ENCODE data around the gene SEC23B. TPM values are rescaled to one million over a fixed set of nuclear protein-coding genes. Genes with fewer than 3 reads are reported as not detected.
"Not testable (repeated sequence)": the region's sequence is repeated elsewhere in the genome, so short reads cannot be mapped to it uniquely, and the experiment has no call there.

Gene SEC23B
- 30.2 TPM for total RNA-seq

GRCh38 chr20:18507218-18508191 lies at the start of gene SEC23B:
SEC23B (plus strand) TSS chr20:18507940; CDS start chr20:18510836, 2,896 bp downstream.
- DNase-seq (ENCODE audit: low spot score) (peak; percentile 97), ATAC-seq (peak; percentile 95)

GRCh38 chr20:18465536-18466200 lies 42.1 kb upstream of the SEC23B start:
- DNase-seq (ENCODE audit: low spot score): no peak
- no peak for ATAC-seq

- DNase-seq (ENCODE audit: low spot score) (no peak), ATAC-seq (peak; percentile 70)
These were observed 41.2 kb upstream of the SEC23B start for GRCh38 chr20:18466574-18466893.

- ATAC-seq: peak; percentile 99
These were observed 40.6 kb upstream of the SEC23B start, which contains the start of the genes DZANK1 and POLR3F for GRCh38 chr20:18466894-18467730. DZANK1 (minus strand) TSS chr20:18467030; CDS start chr20:18465358, 1,672 bp downstream. POLR3F (plus strand) TSS chr20:18467390; CDS start chr20:18467507, 117 bp downstream.

GRCh38 chr20:18477218-18477617 lies 30.5 kb upstream of the SEC23B start:
- DNase-seq (ENCODE audit: low spot score): no peak
- peak; percentile 62 for ATAC-seq

More at GRCh38 chr20:18466894-18467730, 40.6 kb upstream of the SEC23B start, which contains the start of the genes DZANK1 and POLR3F:
- DNase-seq (ENCODE audit: low spot score): peak; percentile 97

- DNase-seq (ENCODE audit: low spot score) (no peak), ATAC-seq (no peak)
These were observed 29.9 kb upstream of the SEC23B start for GRCh38 chr20:18477821-18478220.

- peak; percentile 91 for ATAC-seq
- DNase-seq (ENCODE audit: low spot score): peak; percentile 52
These were observed 26.1 kb upstream of the SEC23B start for GRCh38 chr20:18481596-18481995.

- ATAC-seq (no peak), DNase-seq (ENCODE audit: low spot score) (no peak)
These were observed 19.4 kb upstream of the SEC23B start for GRCh38 chr20:18488301-18488700.

GRCh38 chr20:18496042-18496441 lies 11.7 kb upstream of the SEC23B start:
- ATAC-seq (peak; percentile 67), DNase-seq (ENCODE audit: low spot score) (peak; percentile 67)

- ATAC-seq (peak; percentile 99), DNase-seq (ENCODE audit: low spot score) (peak; percentile 91)
These were observed 10.8 kb upstream of the SEC23B start, which contains the start of gene RBBP9 for GRCh38 chr20:18496740-18497592. RBBP9 (minus strand) TSS chr20:18497225; CDS start chr20:18497167, 58 bp downstream.

- ATAC-seq: no peak
- no peak for DNase-seq (ENCODE audit: low spot score)
These were observed 10.1 kb upstream of the SEC23B start for GRCh38 chr20:18497603-18498002.

- DNase-seq (ENCODE audit: low spot score); ATAC-seq: not testable (repeated sequence)
These were observed 6.1 kb upstream of the SEC23B start for GRCh38 chr20:18501672-18502071.

GRCh38 chr20:18504479-18505060 lies 3.2 kb upstream of the SEC23B start:
- ATAC-seq (peak; percentile 21), DNase-seq (ENCODE audit: low spot score) (peak; percentile 75)

GRCh38 chr20:18506744-18507143 lies 996 bp upstream of the SEC23B start:
- DNase-seq (ENCODE audit: low spot score) (no peak), ATAC-seq (no peak)

GRCh38 chr20:18511571-18511970 lies 3.8 kb downstream of the SEC23B start:
- DNase-seq (ENCODE audit: low spot score) (no peak), ATAC-seq (no peak)

GRCh38 chr20:18513208-18513607 lies 5.5 kb downstream of the SEC23B start:
- ATAC-seq (no peak), DNase-seq (ENCODE audit: low spot score) (no peak)

- no peak for DNase-seq (ENCODE audit: low spot score)
These were observed 6.4 kb downstream of the SEC23B start for GRCh38 chr20:18514127-18514526.

GRCh38 chr20:18515973-18516372 lies 8.2 kb downstream of the SEC23B start:
- DNase-seq (ENCODE audit: low spot score) (no peak), ATAC-seq (no peak)

More at GRCh38 chr20:18514127-18514526, 6.4 kb downstream of the SEC23B start:
- ATAC-seq: no peak

- DNase-seq (ENCODE audit: low spot score); ATAC-seq: not testable (repeated sequence)
These were observed 14.3 kb downstream of the SEC23B start for GRCh38 chr20:18522066-18522465.

Measured in left lobe of liver (tissue), 2 donors.